ENCODE results near the gene NPR1. TPM values are rescaled to one million over a fixed set of nuclear protein-coding genes. Genes with fewer than 3 reads are reported as not detected.
"Not testable (repeated sequence)": the region's sequence is repeated elsewhere in the genome, so short reads cannot be mapped to it uniquely, and the experiment has no call there.

The NPR1 gene
- total RNA-seq, 6 donors from 2014 or later, result 32.5 to 101 (median 63.0) TPM

- Histone ChIP-seq H3K27me3 (no peaks in the 10 kb centered on the region), H3K27ac (no peak overlapping the region), H3K4me1 (peaks cover 0 to 10% (median 3%) of the 10 kb centered on the region in 4 donors), H3K4me3 (no peak overlapping the region), H3K9me3 (no peaks in the 10 kb centered on the region), H3K36me3 (no peaks in the 10 kb centered on the region)
- WGBS, 2 donors, result 97 to 100% methylated on average over 3 of the region's 3 CpGs
- DNase-seq, result no peak
- TF ChIP-seq POLR2A (IDR thresholded peaks at IDR 0.05), result no peak
- no peak for ATAC-seq (ENCODE audit: low FRiP score in 2 of 2)
These were observed 45.2 kb downstream of the NPR1 start for GRCh38 chr1:153723687-153724086.

DNA sequence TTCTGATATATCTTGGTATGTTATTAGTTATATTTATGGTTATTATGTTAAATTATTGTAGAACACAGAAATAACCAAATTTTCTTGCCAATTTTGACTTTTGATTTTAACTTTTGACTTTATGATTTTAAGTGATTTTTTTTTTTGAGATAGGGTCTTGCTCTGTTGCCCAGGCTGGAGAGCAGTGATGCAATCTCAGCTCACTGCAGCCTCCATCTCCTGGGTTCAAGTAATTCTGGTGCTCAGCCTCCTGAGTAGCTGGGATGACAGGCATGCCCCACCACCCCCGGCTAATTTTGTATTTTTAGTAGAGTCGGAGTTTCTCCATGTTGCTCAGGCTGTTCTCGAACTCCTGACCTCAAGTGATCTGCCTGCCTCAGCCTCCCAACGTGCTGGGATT lies 46.1 kb downstream of the NPR1 start:
- peaks cover 8 to 20% (median 12%) of the 10 kb centered on the region in 4 donors for H3K4me1 ChIP-seq
- WGBS, 2 donors, result 85 to 88% methylated on average over 4 of the region's 4 CpGs
- ATAC-seq (ENCODE audit: low FRiP score in 2 of 2); H3K36me3 ChIP-seq; H3K27ac ChIP-seq; DNase-seq; H3K27me3 ChIP-seq; H3K4me3 ChIP-seq; H3K9me3 ChIP-seq: not testable (repeated sequence)

DNA sequence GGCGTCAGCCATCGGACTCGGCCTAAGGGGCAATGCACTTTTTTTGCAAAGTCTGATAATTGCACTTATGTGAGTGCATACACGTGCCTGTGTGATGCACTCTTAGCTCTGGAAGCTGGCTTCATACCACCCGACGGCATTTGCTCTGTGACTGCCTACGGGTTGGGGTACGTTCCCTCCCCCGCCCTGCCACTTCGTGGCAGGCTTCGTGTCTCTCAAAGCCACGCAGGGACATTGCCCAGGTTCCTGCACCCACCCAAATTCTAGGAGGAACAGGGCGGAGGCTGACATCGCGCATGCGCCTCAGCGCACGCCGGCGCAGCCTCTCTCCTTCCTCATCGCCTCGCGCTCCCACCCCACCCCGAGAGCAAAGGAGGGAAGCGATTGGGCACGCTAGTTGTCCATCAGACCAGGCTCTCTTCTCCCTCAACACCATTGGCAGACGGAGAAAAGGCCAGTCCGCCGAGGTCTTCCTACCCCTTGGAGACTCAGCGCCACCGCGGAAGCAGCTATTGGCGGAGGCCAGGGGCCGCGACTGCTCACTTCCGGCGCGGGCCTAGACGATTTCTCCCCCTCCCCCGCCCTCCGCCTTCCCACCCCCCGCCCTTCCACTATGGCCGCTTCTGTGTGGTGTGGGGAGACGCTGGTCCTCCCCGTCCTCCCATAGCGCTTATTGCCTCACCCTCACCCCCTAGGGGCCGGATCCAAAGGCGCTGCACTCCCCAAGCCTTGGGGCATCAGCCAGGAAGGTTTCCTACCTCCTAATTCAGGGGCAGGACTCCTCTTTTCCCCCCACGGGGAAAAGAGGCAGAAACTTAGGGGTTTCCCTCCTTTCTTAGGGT lies 49.2 kb downstream of the NPR1 start, which contains the start of gene INTS3:
TSS of gene INTS3 (plus strand) at position 588 of the 842 bp plus-strand sequence. CDS start 585 bp downstream, outside the sequence.
- peaks cover 17 to 31% (median 26%) of the 10 kb centered on the region in 4 donors for H3K4me1 ChIP-seq
- peak; percentile 100 for ATAC-seq (ENCODE audit: low FRiP score in 2 of 2)

GRCh38 chr1:153728305-153729066 lies 50.0 kb downstream of the NPR1 start:
- WGBS, 2 donors, result 0 to 1% methylated on average over 16 to 19 of the region's 19 CpGs
- no peaks in the 10 kb centered on the region for H3K27me3 ChIP-seq
- H3K36me3 ChIP-seq, result no peaks in the 10 kb centered on the region
- H3K9me3 ChIP-seq, result no peaks in the 10 kb centered on the region
- peaks cover 17 to 34% (median 28%) of the 10 kb centered on the region in 4 donors for H3K4me1 ChIP-seq
- TF ChIP-seq EP300 (IDR thresholded peaks at IDR 0.05) (no peak), POLR2A (IDR thresholded peaks at IDR 0.05) (no peak), POLR2AphosphoS5 (IDR thresholded peaks at IDR 0.05) (no peak), CTCF (IDR thresholded peaks at IDR 0.05) (no peak)
- ATAC-seq (ENCODE audit: low FRiP score in 2 of 2) (peak; percentile 21 to 41), DNase-seq (peak; percentile 42 to 48)
- peak overlapping the region; percentile 96 to 99 (median 98) for H3K27ac ChIP-seq
- H3K4me3 ChIP-seq, result peak overlapping the region; percentile 59 to 79 (median 76)

More for the DNA sequence above, 49.2 kb downstream of the NPR1 start, which contains the start of gene INTS3:
- Histone ChIP-seq H3K4me3 (peak within 1 kb of the TSS; percentile 59 to 79 (median 76)), H3K9me3 (no peaks in the 10 kb centered on the region), H3K27ac (peak within 1 kb of the TSS; percentile 96 to 99 (median 98)), H3K36me3 (no peaks in the 10 kb centered on the region), H3K27me3 (no peaks in the 10 kb centered on the region)
- DNase-seq, result peak; percentile 96 to 100
- WGBS, 2 donors, result 1% methylated on average over 25 to 45 of the region's 49 CpGs
- TF ChIP-seq CTCF (IDR thresholded peaks at IDR 0.05), result peak in 2 of 6 experiments; percentile 4 to 7
- no peak for TF ChIP-seq EP300 (IDR thresholded peaks at IDR 0.05)
- peak; percentile 48 to 56 for TF ChIP-seq POLR2AphosphoS5 (IDR thresholded peaks at IDR 0.05)
- peak in 2 of 4 donors; percentile 55 to 73 for TF ChIP-seq POLR2A (IDR thresholded peaks at IDR 0.05)

- Histone ChIP-seq H3K4me1 (peaks cover 25 to 54% (median 48%) of the 10 kb centered on the region in 4 donors), H3K27ac (peak overlapping the region; percentile 3 to 99 (median 60))
- no peak for DNase-seq
These were observed 52.0 kb downstream of the NPR1 start for GRCh38 chr1:153730468-153730988.

More at GRCh38 chr1:153730468-153730988, 52.0 kb downstream of the NPR1 start:
- no peaks in the 10 kb centered on the region for H3K27me3 ChIP-seq
- TF ChIP-seq POLR2A (IDR thresholded peaks at IDR 0.05) (no peak), CTCF (IDR thresholded peaks at IDR 0.05) (no peak), POLR2AphosphoS5 (IDR thresholded peaks at IDR 0.05) (no peak), EP300 (IDR thresholded peaks at IDR 0.05) (no peak)
- H3K36me3 ChIP-seq, result no peaks in the 10 kb centered on the region
- H3K4me3 ChIP-seq, result no peak overlapping the region
- ATAC-seq (ENCODE audit: low FRiP score in 2 of 2), result no peak
- WGBS, 2 donors, result 63 to 66% methylated on average over 5 of the region's 5 CpGs
- no peaks in the 10 kb centered on the region for H3K9me3 ChIP-seq
